Stimulated activated CD8-positive, alpha-beta memory T cell treated with anti-CD3 and anti-CD28 coated beads, Interleukin-15, amount 100 ng/mL, for 1 hour (primary cell): ENCODE data around the gene MT1G.
"Not testable (repeated sequence)": the region's sequence is repeated elsewhere in the genome, so short reads cannot be mapped to it uniquely, and the experiment has no call there.

Experiments
- DNase-seq: peaks from one replicate; pipeline ENCODE4 v3.0.0-alpha.2; 2020; ENCODE audit warnings: low read depth

MT1G gene

DNA sequence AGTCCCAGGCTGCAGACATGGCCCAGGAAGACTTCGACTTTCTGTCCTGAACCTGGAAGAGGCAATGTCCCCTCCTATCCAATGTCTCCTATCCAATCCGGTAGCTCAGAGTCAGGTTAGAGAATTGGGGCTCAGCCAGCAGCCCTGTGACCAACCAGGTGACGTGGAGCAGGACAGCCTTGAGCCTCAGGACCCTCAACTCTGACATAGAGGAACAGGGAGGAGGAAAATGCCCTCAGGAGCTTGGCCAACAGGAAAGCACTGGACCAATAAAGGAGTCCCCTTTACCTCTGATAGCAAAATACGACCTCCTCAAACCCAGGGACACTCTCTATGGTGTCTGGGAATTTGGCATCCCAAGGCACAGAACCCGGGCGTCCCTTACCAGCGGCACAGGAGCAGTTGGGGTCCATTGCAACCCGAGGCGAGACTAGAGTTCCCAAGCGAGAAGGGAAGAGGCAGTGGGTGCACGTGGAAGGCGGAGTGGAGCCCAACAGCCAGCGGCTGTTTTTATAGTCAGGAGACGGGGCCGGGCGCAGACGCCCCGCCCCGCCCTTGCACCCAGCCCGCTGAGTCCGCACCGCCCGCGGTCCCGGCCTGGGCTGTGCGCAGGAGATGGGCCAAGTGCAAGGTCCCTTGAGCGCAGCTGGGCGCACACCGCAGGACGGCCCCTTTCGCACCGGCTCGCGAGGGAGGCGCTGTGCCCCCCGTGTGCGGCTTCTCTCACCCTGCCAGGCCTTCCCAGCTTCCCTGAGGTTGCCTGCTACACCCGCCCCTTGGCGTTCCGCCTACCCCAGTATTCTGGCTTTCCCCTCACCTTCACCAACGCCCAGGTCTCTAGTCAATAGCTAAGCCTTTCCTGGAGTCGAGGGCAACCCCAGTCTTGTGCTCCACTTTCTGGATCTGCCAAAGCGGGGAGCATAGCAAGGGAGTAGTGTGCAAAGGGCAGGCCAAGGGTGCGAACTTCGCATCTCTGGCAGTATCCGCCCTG, at the start of gene MT1G:
Gene MT1G (minus strand): TSS at position 485 of the 991 bp plus-strand sequence. CDS start 72 bp downstream, at position 413.
- no peak for DNase-seq

DNA sequence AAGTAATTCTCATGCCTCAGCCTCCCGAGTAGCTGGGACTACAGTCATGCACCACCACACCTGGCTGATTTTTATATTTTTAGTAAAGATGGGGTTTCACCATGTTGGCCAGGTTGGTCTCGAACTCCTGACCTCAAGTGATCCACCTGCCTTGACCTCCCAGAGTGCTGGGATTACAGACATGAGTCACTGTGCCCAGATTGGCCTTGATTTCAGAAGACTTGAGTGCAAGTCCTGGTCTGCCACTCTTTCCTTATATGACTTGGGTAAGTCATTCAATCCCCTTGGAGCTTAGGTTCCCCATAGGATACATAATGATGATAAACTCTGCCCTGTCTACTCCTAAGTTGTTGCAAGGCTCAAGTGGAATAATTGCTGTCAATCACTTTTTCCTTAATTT, 49.7 kb upstream of the MT1G start:
- not testable (repeated sequence) for DNase-seq

DNA sequence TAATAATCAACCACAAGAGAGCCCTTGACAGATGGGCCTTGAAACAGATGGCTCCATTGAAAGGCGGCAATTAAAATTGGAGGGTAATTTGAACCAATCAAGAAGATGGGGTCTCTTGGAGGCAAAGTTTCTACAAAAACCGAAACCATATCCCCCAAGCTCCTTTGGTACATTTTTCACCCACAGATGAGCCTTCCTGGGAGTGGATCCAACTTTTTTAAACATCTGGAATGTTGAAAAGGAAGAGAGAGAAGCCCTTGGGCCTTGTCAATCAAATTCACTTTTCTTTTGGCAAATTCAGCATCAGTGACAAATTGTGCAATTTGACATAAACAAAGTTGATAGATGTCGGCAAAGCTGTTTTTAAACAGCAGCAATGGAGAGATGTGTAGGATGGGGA, 48.9 kb upstream of the MT1G start:
- DNase-seq, result no peak

DNA sequence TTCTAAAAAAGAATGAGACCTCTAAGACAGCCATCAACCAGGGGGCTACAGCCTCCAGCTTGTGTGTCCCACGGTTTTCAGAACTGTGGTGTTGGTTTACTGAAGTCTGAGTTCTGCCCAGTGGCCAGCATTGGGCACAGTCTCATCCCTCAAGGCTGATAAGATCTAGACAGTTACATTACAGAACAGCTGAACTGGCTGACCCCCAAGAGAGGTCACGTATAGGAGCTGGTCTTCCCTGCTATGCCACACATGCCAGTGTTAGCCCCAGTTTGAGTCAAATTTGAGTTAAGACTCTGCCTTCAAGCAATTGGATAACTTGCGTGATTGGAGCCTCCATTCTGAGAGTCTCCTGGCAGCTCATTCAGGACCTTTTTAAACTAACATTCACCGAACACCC, 47.3 kb upstream of the MT1G start:
- no peak for DNase-seq

DNA sequence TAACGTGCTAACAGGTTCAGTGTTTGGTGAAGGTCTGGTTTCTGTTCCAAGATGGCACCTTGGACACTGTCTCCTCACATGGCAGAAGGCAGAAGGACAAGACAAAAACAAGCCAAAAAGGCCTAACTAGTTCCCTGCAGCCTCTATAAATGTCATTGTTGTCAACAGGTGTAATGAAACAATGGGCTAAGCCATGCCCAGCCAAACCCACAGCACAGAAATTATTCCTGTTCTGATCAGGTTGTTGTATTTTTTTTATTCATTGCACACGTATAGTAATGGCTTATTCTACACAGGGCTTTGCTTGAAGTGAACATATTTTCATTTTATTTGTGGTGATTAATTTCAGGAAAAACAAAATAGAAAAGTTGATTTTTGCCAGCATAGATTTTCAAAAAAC, 45.9 kb upstream of the MT1G start:
- DNase-seq, result no peak

DNA sequence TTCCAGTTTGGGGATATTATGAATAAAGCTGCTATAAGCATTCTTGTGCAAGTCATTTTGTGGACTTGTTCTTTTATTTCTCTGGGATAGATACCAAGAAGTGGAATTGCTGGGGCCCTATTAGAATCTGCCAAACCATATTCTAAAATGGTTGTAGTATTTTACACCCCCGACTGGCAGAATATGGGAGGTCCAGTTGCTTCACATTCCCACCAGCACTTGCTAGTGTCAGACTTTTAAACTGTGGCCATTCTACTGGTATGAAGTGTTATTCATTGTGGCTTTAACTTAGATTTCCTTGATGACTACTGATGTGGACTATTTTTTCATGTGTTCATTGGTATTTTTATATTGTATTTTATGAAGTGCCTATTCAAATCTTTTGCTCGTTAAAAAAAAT, 44.0 kb upstream of the MT1G start:
- DNase-seq, result no peak

DNA sequence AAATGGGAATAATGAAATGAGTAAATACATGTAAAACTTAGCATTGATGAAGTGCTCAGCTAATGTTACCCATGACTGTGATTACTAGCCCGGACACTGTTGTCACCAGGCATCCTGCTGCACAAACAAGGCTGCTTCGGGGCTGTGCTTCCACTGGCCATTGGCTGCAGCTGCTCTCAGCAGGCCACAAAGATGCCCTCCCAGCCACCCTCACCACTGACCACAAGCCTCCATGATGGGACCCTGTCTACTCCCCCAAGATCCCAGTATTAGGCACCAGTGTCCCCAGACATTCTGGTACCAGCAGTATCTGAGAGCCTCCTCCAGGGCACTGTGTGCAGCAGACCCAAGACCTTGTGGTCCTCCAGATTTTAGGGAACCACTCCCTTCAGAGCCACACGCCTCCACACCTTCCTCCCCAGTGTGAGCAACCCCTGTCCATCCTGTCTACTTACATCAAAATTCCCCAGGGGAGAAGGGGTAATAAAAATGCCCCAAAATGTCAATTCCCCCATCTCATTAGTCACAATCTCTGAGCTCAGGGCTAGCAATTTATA, 42.4 kb upstream of the MT1G start:
- DNase-seq, result no peak

DNA sequence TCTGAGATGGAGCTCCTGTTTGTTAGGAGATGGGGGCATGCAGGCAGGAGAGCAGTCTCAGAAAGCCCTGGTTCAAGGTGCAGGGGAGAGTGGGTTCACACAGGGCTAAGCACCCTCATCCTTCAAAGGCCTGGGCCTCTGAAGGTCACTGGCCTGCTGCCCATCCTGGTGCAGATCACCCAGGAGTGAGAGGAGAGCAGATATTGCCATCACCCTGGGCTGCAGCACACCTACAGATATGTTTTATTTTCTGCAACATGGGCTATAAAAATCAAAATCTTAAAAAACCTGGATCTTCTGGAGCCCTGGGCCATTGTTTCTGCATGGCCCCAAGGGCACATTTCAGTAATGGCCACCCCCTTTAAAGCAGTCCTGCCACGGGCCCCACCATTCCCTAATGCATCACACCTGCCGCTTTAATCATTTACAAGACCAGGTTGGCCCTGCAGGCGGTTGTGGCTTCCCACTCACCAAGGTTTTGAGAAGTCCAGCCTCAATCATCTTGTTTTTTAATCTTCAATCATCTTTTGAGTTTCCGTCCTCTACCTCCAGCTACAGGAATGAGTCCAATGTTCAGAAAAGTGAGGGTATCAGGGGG, 41.7 kb upstream of the MT1G start:
- no peak for DNase-seq

DNA sequence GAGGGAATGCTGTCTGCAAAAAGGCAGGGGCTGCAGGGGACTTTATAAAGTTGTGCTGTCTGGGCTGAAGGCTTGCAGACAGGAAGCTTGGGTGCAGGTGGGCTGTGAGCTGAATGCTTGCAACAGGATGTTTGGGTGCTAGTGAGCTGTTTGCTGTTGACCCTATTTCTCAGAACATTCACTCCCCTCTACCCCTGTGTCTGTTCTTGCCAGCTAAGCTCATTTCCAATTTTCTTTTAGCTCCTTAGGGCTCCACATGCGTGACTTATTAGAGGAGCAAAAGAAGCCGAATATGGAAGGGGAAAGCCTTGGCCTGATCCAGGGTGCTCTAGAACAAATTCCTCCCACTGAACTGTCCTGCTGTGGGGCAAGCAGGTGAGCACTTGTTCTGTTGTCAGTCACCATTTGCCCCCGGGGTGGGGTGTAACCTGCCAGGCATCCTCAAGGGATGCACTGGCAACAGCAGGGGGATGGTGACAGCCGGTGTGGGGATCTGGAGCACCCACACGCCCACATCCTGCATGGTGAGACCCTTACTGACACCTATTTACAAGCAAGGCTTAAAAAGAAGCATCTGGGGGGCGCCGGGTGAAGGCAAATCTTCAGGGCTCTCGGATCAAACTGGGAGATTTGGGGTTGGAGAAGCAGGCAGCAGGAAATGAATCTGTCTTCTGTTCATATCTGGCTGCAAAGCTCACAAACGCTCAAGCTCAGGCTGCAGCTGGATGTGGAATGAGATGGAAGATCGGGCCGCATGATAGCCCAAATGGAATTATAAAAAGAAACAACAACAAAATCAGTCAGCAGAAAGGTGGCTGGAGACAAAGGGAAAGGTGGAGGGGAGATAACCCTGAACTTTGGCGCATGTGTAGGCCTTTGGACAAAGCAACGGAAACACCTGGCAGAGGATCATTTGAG, 40.9 kb upstream of the MT1G start:
- no peak for DNase-seq

DNA sequence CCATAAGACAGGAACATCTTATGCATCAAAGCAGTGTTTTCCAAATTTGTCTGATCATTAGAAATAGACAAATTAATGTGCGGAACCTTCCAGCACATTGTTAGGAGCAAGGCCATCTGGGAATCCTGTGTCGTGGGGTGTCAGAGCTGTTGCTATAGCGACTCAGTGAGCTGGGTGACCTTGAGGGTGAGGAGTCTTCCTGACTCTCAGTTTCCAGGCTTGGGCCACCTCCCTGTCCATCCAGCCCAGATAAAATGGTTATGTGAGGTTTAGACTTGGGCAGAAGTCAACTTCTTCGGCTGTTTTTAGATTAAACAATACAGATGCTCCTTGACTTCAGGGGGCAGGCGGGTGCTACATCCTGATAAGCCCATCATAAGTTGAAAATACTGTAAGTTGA, 35.0 kb upstream of the MT1G start:
- DNase-seq, result no peak

DNA sequence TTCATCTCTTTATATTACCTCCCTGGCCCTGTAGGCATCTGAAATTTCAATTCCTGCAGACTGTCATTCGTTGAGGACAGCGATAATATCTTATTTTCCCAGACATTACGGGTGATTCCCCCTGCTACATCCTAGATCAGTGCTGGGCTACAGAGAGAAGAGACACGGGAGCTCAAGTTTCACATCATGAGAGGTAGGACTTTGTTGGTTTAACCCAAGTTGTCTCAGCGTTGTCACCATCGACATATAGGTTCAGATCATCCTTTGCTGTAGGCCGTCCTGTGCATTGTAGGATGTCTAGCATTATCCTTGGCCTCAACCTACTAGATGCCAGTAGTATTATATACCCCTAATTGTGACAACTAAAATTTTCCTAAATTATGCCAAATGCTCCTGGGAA, 33.7 kb upstream of the MT1G start:
- DNase-seq, result no peak

DNA sequence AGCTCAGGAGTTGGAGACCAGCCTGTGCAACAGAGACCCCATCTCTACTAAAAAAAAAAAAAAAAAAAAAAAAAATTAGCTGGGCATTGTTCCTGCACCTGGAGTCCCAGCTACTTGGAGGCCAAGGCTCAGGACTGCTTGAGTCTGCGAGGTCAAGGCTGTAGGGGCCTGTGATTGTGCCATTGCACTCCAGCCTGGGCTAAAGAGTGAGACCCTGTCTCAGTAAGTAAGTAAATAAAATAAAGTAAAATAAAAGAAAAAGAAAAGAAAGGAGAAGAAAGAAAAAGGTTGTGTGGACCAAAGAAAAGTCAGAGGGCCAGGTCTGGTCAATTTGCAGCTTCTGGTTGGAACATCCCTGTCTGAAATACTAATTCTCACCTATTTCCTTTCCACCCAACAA, 32.8 kb upstream of the MT1G start:
- no peak for DNase-seq

DNA sequence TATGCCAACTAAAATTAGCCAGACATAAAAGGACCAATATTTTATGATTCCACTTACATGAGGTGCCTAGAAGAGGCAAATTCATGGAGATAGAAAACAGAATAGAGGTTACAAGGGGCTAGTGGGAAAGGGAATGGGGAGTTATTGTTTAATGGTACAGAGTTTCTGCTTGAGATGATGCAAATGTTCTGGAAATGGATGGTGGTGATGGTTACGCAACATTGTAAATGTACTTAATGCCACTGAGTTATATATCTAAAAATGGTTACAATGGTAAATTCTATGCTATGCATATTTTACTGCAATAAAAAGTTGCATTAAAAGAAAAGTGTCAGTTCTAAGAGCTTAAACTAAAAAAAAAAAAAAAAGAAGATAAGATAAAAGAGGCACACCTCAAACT, 32.3 kb upstream of the MT1G start:
- DNase-seq, result no peak

DNA sequence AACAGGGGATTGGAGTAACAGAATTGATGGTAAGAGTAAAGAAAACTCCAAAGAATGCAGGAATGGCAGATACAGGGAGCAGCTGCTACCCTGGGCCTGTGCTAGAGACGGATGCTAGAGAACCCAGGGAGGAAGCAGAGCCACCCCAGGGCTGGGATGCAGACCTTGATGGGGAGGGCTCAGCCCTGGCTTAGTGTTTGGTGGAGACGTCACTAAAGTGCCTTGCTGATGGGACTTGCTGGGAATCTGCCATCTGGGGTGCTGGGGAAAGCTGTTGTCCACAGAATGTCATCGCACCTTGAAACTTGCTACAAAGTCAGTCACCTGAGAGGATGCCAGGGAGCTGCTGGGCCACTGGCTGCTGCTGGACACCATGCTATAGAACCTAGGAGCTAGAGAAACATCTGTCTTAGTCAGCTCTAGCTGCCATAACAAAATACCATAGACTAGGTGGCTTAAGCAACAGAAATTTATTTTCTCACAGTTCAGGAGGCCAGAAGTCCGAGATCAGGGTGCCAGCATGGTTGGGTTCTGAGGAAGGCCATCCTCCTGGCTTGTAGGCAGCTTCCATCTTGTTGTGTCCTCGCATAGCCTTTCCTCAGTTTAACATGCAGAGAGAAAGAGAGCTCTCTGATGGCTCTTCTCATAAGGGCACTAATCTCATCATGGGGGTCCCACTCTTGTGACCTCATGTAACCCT, 29.7 kb upstream of the MT1G start:
- no peak for DNase-seq

DNA sequence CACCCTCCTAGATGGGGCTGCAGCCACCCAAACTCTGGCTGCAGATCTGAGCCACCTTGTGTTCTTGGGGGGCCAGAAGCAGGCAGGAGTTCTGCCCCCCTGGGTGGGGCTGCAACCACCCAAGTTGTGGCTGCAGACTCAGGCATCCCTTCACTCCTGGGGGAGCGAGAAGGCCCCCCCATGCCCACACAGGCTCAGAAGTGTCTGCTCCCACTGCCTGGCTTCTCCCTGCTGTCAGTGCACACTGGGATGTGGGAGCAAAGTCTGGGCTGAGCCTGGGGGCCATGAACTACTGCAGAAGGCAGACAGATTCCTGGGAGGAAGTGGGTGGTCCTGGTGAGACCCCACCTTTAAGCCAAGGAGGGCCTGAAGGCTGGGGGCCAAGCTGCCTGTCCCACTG, 27.4 kb upstream of the MT1G start:
- no peak for DNase-seq

DNA sequence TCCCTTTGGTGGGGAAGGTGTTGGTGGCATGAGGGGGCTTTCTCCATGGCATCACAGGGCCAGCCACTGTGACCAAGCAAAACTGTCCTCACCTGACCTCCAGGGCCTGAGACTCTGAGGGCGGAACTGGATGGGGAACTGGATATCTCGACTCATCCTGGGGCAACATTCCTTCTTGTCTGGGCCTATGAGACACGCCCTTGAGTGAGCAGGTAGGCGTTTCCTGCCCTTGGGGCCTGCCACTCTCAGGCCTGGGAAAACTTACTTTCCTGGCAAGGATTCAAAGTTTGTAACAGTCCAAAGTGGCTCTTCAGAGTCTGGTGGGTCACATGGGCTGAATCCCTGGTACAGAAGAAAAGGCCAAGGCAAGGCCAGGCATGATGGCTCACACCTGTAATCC, 24.0 kb upstream of the MT1G start:
- DNase-seq, result no peak

DNA sequence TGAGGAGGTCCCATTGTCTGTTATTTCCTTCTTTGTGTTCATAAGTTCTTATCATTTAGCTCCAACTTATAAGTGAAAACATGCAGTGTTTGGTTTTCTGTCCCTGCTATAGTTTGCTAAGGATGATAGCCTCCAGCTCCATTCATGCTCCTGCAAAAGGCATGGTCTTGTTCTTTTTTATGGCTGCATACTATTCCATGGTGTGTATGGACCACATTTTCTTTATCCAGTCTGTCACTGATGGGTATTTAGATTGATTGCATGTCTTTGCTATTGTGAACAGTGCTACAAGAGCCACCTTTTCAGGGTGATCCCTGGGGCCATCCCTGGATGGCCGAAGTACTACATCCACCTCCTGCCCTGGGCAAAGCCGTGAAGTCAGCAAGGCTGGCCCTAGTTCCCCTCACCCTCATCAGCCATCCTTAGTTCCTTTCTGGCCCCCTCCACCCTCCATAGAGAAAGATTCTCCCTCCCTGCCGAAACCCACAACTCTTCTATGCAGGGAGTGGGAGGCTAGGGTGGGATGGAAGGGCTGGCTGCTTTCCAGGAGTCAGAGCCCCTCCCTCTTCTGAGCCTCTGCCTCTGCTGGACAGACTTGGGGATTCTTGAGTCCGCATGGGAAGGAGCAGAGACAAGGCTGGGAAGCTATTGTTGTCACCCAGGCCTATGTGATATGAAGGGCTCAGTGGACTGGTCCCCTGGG, 22.7 kb upstream of the MT1G start:
- no peak for DNase-seq

DNA sequence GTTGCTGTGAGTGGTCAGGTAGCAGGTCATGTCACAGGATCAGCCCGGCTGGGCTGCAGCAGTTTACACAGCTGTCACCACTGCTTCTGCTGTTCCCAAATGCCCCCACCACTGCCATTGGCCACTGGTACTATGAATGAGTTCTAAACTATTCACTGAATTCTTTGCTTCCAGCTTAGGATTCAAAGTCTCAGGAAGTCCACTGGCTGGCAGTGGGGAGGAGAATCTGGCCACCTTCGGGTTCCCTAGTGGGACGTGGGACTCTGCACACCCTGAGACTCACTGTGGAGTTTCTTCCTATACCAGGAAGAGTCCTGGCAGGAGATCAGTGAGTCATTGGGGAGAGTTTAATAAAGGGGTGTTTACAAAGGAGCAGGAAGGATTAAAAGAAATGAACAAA, 21.3 kb upstream of the MT1G start:
- DNase-seq, result no peak

DNA sequence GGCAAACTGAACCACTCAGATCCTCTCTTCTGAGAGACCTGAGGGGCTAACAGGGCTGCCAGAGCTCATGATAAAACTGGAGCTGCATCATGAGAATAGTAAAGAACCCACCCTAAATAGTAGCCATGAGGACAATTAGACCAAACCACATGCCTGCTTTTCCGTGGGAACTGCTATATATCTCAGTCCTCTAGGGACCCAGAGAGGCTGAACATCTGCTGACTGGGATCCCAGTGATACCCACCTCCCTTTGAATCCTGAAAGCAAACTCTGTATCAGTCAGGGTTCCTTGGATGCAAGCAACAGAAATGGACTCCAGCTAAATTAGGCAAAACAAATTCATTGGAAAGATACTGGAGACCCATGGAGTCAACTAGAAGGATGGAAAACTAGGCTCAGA, 20.9 kb upstream of the MT1G start:
- DNase-seq, result no peak

DNA sequence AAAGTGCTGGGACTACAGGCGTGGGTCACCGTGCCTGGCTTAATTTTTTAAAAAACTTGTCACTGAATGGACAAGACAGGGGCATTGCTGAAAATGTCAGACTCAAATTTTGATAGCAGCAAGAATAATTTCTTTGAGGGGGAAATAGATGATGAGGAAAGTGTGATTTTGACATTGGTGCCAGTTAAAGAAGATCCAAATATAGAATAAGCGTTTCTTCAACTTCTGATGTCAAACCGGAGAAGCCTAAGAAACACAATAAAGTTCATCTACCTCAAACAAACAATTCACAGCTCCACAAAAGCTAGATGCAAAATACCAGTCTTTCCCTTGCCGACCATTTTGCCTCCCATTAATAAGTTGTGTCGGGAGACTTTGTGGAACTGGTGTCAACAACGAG, 18.9 kb upstream of the MT1G start:
- DNase-seq, result no peak
